Measurements from ENCODE around the gene UGGT1. TPM values are rescaled to one million over a fixed set of nuclear protein-coding genes. Genes with fewer than 3 reads are reported as not detected.

Gene UGGT1, protein sequence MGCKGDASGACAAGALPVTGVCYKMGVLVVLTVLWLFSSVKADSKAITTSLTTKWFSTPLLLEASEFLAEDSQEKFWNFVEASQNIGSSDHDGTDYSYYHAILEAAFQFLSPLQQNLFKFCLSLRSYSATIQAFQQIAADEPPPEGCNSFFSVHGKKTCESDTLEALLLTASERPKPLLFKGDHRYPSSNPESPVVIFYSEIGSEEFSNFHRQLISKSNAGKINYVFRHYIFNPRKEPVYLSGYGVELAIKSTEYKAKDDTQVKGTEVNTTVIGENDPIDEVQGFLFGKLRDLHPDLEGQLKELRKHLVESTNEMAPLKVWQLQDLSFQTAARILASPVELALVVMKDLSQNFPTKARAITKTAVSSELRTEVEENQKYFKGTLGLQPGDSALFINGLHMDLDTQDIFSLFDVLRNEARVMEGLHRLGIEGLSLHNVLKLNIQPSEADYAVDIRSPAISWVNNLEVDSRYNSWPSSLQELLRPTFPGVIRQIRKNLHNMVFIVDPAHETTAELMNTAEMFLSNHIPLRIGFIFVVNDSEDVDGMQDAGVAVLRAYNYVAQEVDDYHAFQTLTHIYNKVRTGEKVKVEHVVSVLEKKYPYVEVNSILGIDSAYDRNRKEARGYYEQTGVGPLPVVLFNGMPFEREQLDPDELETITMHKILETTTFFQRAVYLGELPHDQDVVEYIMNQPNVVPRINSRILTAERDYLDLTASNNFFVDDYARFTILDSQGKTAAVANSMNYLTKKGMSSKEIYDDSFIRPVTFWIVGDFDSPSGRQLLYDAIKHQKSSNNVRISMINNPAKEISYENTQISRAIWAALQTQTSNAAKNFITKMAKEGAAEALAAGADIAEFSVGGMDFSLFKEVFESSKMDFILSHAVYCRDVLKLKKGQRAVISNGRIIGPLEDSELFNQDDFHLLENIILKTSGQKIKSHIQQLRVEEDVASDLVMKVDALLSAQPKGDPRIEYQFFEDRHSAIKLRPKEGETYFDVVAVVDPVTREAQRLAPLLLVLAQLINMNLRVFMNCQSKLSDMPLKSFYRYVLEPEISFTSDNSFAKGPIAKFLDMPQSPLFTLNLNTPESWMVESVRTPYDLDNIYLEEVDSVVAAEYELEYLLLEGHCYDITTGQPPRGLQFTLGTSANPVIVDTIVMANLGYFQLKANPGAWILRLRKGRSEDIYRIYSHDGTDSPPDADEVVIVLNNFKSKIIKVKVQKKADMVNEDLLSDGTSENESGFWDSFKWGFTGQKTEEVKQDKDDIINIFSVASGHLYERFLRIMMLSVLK (N-terminal part only)
- polyA plus RNA-seq, result 10 to 100 TPM in 1 of 3 donors, 1 to 10 TPM in 2; 5.3 to 10.1 (median 9.8) TPM

DNA sequence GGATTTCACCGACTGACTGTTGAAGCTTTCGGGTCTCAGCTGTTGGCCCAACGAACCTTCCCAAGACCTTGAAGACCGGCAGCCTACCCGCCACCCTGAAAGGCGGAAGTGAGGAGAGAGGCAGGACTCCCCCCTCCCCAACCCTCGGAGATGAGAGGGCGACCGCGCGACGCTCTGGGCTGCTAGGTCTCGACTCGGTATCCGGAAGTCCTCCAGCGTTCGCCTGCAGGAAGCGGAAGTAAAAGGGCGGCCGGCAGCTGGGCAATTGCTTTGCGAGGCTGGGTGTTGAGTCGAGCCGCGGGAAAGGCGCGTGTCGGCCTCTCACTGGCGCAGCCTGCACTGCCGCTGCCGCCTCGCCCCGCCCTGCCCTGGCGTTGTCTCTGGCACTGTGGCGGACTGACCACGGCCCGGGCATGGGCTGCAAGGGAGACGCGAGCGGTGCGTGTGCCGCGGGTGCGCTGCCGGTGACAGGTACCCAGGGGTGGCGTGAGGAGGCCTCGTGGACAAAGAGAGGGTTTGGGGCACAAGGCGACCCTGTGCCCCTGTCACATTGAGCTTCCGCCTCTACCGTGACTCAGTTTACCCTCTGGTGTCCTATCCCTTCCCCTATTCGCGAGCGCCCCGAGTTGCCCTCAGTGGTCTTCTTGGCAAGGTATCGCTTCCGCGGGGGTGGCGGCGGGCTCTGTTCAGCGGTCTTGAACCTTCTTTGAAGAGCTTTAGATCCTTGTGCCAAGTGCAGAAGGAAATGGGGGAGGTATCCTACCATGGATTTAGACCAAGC lies at the start of gene UGGT1:
Gene UGGT1 (plus strand): TSS at position 256 of the 781 bp plus-strand sequence. CDS start 158 bp downstream, at position 414.
- no peak within 1 kb of the TSS for H3K27ac ChIP-seq (ENCODE audit: low read depth, low read length)
- 0 to 1% (median 0%) methylated on average over 58 to 59 of the region's 59 CpGs for WGBS, 3 donors

DNA sequence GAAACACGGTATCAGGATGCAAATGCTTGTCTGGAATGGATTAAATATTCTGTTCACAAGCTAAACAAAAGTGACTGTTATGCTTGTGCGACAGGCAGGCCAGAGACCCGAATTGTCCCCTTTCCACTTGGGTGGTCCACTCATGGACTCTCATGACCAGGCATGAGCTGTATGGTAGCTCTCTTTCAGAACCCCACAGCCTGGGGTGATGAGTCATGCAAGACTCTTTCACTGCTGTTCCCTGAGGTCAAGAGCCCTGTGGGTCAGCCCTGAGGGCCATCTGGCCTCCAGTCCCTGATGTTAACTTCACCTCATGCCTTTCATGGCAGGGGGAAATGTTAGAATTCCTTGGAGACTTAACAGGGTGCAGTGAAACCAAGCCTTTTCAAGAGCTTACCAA lies 49.4 kb upstream of the UGGT1 start:
- 82 to 91% (median 87%) methylated on average over 3 of the region's 3 CpGs for WGBS, 3 donors
- no peak overlapping the region for H3K27ac ChIP-seq (ENCODE audit: low read depth, low read length)

DNA sequence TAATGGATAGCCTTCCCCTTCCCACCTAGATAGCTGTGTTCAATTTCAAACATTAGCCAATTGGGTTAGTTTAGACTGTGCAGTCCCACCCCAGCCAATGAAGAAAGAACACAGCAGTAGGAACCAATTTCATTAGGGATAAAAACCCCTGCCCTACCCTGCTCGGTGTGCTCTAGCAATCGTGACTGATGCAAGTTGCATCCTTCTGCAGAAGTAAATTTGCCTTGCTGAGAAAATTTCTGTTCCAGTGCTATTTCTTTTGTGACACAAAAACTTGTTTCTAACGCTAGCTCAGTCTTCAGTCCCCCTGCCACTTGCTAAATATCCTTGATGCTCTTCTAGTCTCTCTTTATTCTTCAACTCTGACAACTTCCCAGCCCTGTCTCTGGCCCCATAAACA lies 48.0 kb upstream of the UGGT1 start:
- no peak overlapping the region for H3K27ac ChIP-seq (ENCODE audit: low read depth, low read length)
- WGBS, 3 donors, result 83 to 90% (median 85%) methylated on average over 3 of the region's 3 CpGs

DNA sequence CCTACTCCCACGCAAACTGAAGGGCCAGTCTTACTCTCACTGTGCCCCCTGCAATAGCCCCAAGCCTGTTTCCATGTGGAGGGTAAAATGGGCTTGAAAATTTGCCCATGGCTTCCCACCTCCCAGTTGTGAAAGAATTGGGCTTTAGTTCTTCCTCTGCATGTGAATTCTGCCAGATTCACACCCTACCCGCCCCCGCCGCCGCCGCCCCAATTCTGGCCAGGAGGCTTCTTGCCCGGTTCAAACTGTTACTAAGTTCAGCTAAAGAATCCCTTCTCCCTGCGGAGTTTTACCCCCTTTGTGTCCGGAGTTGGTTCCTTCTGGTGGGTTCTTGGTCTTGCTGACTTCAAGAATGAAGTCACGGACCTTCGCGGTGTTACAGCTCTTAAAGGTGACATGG lies 37.7 kb upstream of the UGGT1 start:
- 86 to 91% (median 88%) methylated on average over 12 of the region's 12 CpGs for WGBS, 3 donors

DNA sequence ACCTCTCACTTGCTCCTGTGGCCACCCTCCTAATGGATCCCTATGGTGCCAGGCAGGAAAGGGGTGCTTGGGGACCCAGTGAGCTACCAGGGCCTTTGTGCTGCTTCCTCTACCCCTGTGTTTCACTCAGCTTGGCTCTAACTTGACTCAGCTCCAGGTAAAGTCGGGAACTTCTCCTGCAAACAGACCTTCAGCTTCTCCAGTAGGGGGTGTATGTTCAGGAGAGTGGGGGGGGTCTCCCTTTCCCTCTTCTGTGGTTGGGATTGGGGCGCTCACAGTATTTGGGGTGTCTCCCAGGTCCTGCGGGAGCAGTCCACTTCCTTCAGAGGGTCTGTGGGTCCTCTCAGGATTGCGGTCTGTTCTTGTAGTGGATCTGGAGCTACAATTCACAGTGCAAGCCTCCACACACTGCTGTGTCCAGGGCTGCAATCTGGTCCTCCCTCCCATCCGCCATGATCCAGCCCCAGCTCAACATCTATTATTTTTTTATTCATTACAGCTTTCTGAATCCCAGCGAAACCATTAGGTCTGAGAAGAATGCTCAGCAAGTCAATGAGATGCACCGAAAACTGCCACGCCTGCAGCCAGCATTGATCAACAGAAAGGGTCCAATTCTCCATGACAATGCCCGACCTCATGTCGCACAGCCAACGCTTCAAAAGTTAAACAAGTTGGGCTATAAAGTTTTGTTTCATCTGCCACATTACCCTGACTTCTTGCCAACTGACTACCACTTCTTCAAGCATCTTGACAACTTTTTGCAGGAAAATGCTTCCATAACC lies 36.7 kb upstream of the UGGT1 start:
- 90 to 92% (median 90%) methylated on average over 11 of the region's 11 CpGs for WGBS, 3 donors

More for the DNA sequence above, 37.7 kb upstream of the UGGT1 start:
- no peak overlapping the region for H3K27ac ChIP-seq (ENCODE audit: low read depth, low read length)

GRCh38 chr2:128057334-128057733 lies 33.7 kb upstream of the UGGT1 start:
- no peak overlapping the region for H3K27ac ChIP-seq (ENCODE audit: low read depth, low read length)
- 60 to 72% (median 61%) methylated on average over 3 of the region's 3 CpGs for WGBS, 3 donors

More for the DNA sequence above, 36.7 kb upstream of the UGGT1 start:
- no peak overlapping the region for H3K27ac ChIP-seq (ENCODE audit: low read depth, low read length)

DNA sequence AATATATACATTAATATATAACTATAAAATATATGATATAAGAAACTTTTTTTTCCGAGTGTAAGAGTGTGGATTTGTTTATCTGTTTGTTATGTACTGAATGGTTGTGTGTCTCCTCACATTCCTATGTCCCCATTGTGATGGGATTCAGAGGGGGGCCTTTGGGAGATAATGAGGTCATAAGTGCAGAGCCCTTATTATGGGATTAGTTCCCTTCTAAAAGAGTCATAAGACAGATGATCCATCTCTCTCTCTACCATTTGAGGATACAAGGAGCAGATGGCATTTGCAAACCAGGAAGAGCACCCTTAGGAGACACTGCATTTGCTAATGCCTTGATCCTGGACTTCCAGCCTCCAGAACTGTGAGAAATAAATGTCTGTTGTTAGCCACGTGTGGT lies 32.9 kb upstream of the UGGT1 start:
- 68 to 79% (median 78%) methylated on average over 2 of the region's 2 CpGs for WGBS, 3 donors
- H3K27ac ChIP-seq (ENCODE audit: low read depth, low read length), result no peak overlapping the region

- no peak overlapping the region for H3K27ac ChIP-seq (ENCODE audit: low read depth, low read length)
- 87 to 93% (median 88%) methylated on average over 8 of the region's 8 CpGs for WGBS, 3 donors
Observed at GRCh38 chr2:128062571-128062970, 28.4 kb upstream of the UGGT1 start.

DNA sequence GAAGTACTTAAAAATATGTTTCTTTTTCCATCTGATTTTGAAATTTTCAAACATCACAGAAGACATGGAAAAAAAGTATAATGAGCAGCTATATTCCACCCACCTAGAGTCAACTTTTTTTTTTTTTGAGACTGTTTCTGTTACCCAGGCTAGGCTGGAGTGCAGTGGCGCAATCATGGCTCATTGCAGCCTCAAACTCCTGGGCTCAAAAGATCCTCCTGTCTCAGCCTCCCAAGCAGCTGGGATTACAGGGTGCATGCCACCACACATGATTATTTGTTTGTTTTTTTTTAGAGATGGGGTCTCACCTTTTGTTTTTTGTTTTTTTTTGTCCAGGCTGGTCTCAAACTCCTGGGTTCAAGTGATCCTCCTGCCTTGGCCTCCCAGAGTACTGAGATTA lies 26.6 kb upstream of the UGGT1 start:
- no peak overlapping the region for H3K27ac ChIP-seq (ENCODE audit: low read depth, low read length)
- 93 to 100% (median 96%) methylated on average over 1 of the region's 1 CpG for WGBS, 3 donors

DNA sequence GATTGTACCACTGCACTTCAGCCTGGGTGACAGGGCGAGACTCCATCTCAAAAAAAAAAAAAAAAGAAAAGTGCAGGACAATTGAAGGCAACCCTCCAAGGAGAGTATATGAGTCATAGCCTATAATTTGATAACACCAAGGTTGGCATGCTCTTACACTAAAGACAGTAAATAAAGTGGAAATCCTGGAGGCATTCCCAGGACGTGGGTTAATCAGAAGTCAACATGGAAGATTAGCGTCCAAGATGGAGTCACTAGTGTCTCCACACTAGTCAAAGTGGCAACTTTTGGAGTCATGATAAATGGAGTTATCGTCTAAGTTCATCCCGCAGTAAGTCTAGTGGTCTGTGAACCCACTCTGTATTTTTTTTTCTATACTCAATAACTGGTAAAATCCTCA lies 21.2 kb upstream of the UGGT1 start:
- 52 to 83% (median 78%) methylated on average over 5 of the region's 5 CpGs for WGBS, 3 donors
- H3K27ac ChIP-seq (ENCODE audit: low read depth, low read length), result no peak overlapping the region

DNA sequence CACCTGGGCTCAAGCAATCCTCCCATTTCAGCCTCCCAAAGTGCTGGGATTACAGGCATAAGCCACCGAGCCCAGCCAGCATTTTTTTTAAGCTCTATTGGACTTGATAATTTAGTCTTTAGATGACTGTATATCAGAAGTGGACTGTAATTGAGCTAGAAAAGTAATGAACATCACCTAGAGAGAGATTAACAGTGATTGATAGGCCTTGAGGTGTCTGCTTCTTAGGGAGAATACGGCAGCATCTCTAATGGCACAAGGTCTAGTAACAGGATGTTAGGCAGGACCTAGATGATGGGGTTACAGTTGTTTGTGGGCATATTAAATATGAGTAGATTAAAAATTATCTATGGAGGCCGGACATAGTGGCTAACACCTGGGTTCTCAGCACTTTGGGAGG lies 17.7 kb upstream of the UGGT1 start:
- no peak overlapping the region for H3K27ac ChIP-seq (ENCODE audit: low read depth, low read length)
- 72 to 82% (median 79%) methylated on average over 3 of the region's 3 CpGs for WGBS, 3 donors

GRCh38 chr2:128076461-128077106 lies 14.4 kb upstream of the UGGT1 start:
- 85 to 90% (median 90%) methylated on average over 7 of the region's 7 CpGs for WGBS, 3 donors

GRCh38 chr2:128084757-128085156 lies 6.2 kb upstream of the UGGT1 start:
- WGBS, 3 donors, result 76 to 85% (median 80%) methylated on average over 4 to 5 of the region's 5 CpGs
- no peak overlapping the region for H3K27ac ChIP-seq (ENCODE audit: low read depth, low read length)

More at GRCh38 chr2:128076461-128077106, 14.4 kb upstream of the UGGT1 start:
- H3K27ac ChIP-seq (ENCODE audit: low read depth, low read length), result no peak overlapping the region

- WGBS, 3 donors, result 74 to 91% (median 85%) methylated on average over 3 of the region's 3 CpGs
- H3K27ac ChIP-seq (ENCODE audit: low read depth, low read length), result no peak overlapping the region
Observed at GRCh38 chr2:128086244-128086643, 4.8 kb upstream of the UGGT1 start.

GRCh38 chr2:128090575-128090944 lies 440 bp upstream of the UGGT1 start:
- WGBS, 3 donors, result 2 to 3% (median 2%) methylated on average over 4 of the region's 4 CpGs
- H3K27ac ChIP-seq (ENCODE audit: low read depth, low read length), result no peak overlapping the region

- 0% methylated on average over 9 of the region's 9 CpGs for WGBS, 3 donors
- no peak overlapping the region for H3K27ac ChIP-seq (ENCODE audit: low read depth, low read length)
Observed at GRCh38 chr2:128091726-128092080, 703 bp downstream of the UGGT1 start.

DNA sequence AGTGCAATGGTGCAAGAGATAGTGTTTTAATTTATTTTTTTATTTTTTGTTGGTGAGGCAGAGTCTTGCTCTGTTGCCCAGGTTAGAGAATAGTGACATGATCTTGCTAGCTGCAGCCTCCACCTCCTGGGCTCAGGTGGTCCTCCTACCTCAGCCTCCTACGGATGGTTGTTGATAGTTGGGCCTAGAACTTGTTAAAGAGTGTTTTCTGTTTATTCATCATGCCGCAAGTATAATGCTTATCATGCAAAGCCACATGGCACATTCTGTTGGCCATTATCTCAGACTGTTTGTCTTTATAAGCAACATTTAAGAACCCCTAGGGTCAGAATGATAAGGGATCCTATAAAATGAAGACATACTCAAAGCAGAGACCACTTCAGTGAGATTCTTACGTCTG lies 1.7 kb downstream of the UGGT1 start:
- WGBS, 3 donors, result 51 to 61% (median 57%) methylated on average over 3 of the region's 3 CpGs

More for the DNA sequence above, 1.7 kb downstream of the UGGT1 start:
- H3K27ac ChIP-seq (ENCODE audit: low read depth, low read length), result no peak overlapping the region
